ENCODE data around the gene ITGB1BP1. TPM values are rescaled to one million over a fixed set of nuclear protein-coding genes. Genes with fewer than 3 reads are reported as not detected.

ITGB1BP1 gene
- total and polyA plus RNA-seq, 2 of the 13 experiments (the other 11 are each of a cell fraction or from before 2014, with no cell fraction given) = 106 to 108 TPM

DNA sequence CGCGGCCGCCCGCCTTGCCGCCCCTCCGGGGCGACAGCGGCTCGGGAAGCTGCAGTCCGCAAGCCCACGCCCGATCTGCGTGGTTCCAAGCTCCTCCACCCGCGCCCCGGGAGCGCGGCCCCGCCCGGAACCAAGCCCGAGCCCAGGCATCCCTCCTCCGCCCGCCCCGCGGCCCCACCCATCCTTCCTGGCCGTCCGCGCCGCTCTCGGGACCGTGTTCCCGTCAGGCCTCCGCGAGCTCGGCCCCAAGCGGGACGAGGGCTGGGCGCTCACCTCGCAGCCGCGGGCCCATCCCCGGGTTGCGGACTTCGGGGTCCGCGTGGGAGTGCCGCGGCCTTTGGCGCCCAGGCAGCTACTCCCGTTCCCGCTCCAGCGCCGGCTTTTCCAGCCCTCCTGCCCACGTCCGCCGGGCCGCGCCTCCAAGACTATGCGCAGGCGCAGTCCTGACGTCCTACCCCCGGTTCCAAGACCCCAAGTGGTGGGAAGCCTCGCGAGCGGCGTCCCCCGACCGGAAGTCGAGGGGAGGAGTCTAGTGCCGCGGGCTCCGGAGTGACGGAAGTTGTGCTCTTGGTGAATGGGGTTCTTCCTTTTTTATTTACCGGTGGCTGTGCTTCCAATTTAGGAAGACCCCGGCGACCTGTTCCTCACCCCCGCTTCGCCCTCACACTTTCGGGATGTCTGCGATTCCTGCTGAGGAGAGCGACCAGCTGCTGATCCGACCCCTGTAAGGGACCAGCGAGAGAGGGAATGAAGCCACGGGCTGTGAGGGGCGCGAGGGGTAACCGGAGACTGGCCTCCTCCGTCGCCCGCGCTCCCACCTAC is at the start of gene ITGB1BP1, which contains the start of gene CPSF3 (continued):
- TF ChIP-seq ZNF552 (CRISPR knock-in tag; IDR thresholded peaks at IDR 0.05; ENCODE audit: borderline replicate concordance) (0 out of 2 replicates have a peak, but pooled peaks have one; percentile 62), EED (CRISPR knock-in tag; IDR thresholded peaks at IDR 0.05) (no peak), SOX6 (IDR thresholded peaks at IDR 0.05) (no peak), SOX6 (CRISPR knock-in tag; IDR thresholded peaks at IDR 0.05) (peak; percentile 38; the same call in 1 of the 2 replicates), ZNF850 (CRISPR knock-in tag; conservative IDR thresholded peaks at IDR 0.05) (no peak), ZNF20 (CRISPR knock-in tag; IDR thresholded peaks at IDR 0.05) (no peak), SRSF1 (optimal IDR thresholded peaks at IDR 0.05; ENCODE audit: low read depth, low read length) (peak; percentile 36), GZF1 (CRISPR knock-in tag; IDR thresholded peaks at IDR 0.05) (peak; percentile 61; the same call in 1 of the 2 replicates), DNMT1 (CRISPR knock-in tag; IDR thresholded peaks at IDR 0.05) (peak; percentile 82; the same call in 1 of the 2 replicates), POGK (CRISPR knock-in tag; conservative IDR thresholded peaks at IDR 0.05) (0 out of 2 replicates have a peak, but pooled peaks have one; percentile 83), PHF21A (CRISPR knock-in tag; IDR thresholded peaks at IDR 0.05) (peak; percentile 77; the same call in 1 of the 2 replicates), ZNF558 (CRISPR knock-in tag; IDR thresholded peaks at IDR 0.05; ENCODE audit: borderline replicate concordance) (peak; percentile 40; the same call in 1 of the 2 replicates), FOXK1 (CRISPR knock-in tag; IDR thresholded peaks at IDR 0.05; ENCODE audit: borderline replicate concordance, low read depth) (no peak), SP5 (CRISPR knock-in tag; IDR thresholded peaks at IDR 0.05; ENCODE audit: borderline replicate concordance, low read depth) (peak; percentile 51; the same call in 1 of the 2 replicates), MZF1 (CRISPR knock-in tag; IDR thresholded peaks at IDR 0.05; ENCODE audit: borderline replicate concordance) (0 out of 2 replicates have a peak, but pooled peaks have one; percentile 3), ZSCAN20 (CRISPR knock-in tag; IDR thresholded peaks at IDR 0.05; ENCODE audit: borderline replicate concordance) (peak; percentile 85; the same call in 1 of the 2 replicates), ZNF382 (CRISPR knock-in tag; IDR thresholded peaks at IDR 0.05; ENCODE audit: borderline replicate concordance) (no peak), ZNF101 (CRISPR knock-in tag; IDR thresholded peaks at IDR 0.05; ENCODE audit: borderline replicate concordance, low read depth) (0 out of 2 replicates have a peak, but pooled peaks have one; percentile 54), ZNF484 (CRISPR knock-in tag; IDR thresholded peaks at IDR 0.05; ENCODE audit: borderline replicate concordance, low read depth) (no peak), ZNF24 (IDR thresholded peaks at IDR 0.05) (0 out of 2 replicates have a peak, but pooled peaks have one; percentile 8), XRCC5 (optimal IDR thresholded peaks at IDR 0.05; ENCODE audit: low read length) (peak; percentile 92)
- TF ChIP-seq, protein P1, sequence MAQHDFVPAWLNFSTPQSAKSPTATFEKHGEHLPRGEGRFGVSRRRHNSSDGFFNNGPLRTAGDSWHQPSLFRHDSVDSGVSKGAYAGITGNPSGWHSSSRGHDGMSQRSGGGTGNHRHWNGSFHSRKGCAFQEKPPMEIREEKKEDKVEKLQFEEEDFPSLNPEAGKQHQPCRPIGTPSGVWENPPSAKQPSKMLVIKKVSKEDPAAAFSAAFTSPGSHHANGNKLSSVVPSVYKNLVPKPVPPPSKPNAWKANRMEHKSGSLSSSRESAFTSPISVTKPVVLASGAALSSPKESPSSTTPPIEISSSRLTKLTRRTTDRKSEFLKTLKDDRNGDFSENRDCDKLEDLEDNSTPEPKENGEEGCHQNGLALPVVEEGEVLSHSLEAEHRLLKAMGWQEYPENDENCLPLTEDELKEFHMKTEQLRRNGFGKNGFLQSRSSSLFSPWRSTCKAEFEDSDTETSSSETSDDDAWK (CRISPR knock-in tag; IDR thresholded peaks at IDR 0.05) = no peak
- TF ChIP-seq, protein P2, sequence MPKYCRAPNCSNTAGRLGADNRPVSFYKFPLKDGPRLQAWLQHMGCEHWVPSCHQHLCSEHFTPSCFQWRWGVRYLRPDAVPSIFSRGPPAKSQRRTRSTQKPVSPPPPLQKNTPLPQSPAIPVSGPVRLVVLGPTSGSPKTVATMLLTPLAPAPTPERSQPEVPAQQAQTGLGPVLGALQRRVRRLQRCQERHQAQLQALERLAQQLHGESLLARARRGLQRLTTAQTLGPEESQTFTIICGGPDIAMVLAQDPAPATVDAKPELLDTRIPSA (CRISPR knock-in tag; IDR thresholded peaks at IDR 0.05; ENCODE audit: borderline replicate concordance) = peak; percentile 90
- TF ChIP-seq, protein P3, sequence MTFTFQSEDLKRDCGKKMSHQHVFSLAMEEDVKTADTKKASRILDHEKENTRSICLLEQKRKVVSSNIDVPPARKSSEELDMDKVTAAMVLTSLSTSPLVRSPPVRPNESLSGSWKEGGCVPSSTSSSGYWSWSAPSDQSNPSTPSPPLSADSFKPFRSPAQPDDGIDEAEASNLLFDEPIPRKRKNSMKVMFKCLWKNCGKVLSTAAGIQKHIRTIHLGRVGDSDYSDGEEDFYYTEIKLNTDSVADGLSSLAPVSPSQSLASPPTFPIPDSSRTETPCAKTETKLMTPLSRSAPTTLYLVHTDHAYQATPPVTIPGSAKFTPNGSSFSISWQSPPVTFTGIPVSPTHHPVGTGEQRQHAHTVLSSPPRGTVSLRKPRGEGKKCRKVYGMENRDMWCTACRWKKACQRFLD (CRISPR knock-in tag; IDR thresholded peaks at IDR 0.05; ENCODE audit: borderline replicate concordance) = no peak; the same call in 1 of the 2 replicates

All from HepG2 (cell line).